Measurements from ENCODE around the gene FXYD7.

DNA sequence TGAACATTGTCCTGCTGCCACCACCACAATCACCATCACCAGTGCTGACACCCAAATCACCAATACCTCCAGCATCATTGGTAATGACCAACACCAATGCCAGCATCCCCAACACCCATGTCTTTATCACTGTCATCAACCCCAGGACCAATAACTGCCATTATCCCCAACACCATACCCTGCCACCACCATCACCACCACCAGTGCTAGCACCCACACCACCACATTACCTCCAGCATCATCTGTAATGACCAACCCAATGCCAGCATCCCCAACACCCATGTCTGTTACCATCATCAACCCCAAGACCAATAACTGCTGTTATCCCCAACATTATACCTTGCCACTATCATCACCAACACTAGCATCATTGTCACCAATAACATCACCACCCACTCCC, 10.8 kb upstream of the FXYD7 start:
- TF ChIP-seq GABPA (IDR thresholded peaks at IDR 0.05; ENCODE audit: low read depth) (no peak), POLR2AphosphoS5 (IDR thresholded peaks at IDR 0.05; ENCODE audit: low read depth) (no peak), SPI1 (IDR thresholded peaks at IDR 0.05; ENCODE audit: borderline replicate concordance, low read depth) (no peak)
- TF ChIP-seq, protein P1, sequence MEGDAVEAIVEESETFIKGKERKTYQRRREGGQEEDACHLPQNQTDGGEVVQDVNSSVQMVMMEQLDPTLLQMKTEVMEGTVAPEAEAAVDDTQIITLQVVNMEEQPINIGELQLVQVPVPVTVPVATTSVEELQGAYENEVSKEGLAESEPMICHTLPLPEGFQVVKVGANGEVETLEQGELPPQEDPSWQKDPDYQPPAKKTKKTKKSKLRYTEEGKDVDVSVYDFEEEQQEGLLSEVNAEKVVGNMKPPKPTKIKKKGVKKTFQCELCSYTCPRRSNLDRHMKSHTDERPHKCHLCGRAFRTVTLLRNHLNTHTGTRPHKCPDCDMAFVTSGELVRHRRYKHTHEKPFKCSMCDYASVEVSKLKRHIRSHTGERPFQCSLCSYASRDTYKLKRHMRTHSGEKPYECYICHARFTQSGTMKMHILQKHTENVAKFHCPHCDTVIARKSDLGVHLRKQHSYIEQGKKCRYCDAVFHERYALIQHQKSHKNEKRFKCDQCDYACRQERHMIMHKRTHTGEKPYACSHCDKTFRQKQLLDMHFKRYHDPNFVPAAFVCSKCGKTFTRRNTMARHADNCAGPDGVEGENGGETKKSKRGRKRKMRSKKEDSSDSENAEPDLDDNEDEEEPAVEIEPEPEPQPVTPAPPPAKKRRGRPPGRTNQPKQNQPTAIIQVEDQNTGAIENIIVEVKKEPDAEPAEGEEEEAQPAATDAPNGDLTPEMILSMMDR (IDR thresholded peaks at IDR 0.05; ENCODE audit: insufficient read depth, low read length): no peak
- TF ChIP-seq, protein P2, sequence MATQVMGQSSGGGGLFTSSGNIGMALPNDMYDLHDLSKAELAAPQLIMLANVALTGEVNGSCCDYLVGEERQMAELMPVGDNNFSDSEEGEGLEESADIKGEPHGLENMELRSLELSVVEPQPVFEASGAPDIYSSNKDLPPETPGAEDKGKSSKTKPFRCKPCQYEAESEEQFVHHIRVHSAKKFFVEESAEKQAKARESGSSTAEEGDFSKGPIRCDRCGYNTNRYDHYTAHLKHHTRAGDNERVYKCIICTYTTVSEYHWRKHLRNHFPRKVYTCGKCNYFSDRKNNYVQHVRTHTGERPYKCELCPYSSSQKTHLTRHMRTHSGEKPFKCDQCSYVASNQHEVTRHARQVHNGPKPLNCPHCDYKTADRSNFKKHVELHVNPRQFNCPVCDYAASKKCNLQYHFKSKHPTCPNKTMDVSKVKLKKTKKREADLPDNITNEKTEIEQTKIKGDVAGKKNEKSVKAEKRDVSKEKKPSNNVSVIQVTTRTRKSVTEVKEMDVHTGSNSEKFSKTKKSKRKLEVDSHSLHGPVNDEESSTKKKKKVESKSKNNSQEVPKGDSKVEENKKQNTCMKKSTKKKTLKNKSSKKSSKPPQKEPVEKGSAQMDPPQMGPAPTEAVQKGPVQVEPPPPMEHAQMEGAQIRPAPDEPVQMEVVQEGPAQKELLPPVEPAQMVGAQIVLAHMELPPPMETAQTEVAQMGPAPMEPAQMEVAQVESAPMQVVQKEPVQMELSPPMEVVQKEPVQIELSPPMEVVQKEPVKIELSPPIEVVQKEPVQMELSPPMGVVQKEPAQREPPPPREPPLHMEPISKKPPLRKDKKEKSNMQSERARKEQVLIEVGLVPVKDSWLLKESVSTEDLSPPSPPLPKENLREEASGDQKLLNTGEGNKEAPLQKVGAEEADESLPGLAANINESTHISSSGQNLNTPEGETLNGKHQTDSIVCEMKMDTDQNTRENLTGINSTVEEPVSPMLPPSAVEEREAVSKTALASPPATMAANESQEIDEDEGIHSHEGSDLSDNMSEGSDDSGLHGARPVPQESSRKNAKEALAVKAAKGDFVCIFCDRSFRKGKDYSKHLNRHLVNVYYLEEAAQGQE (IDR thresholded peaks at IDR 0.05; ENCODE audit: insufficient replicate concordance, low read depth): no peak
